Uterus (tissue), 2 donors: ENCODE results near the gene DHRS1.

ENCODE experiments used
- POLR2A ChIP-seq, 2 donors: fragments of 450-650 bp; IDR thresholded peaks; one replicate each; pipeline ENCODE4 v1.6.1; 2016; ENCODE audit warnings: antibody characterized with exemption in 2 of 2, mild to moderate bottlenecking in 1 of 2, moderate library complexity in 1 of 2
- TF ChIP-seq, protein P1 (sequence below), 4 experiments: fragments of 200-600 bp in 2 of 4; fragments of 450-650 bp in 2 of 4; sonication (generic) in 2 of 4; IDR thresholded peaks; one replicate each; pipeline ENCODE4 v1.5.1; 2016 to 2019; ENCODE audit warnings: antibody characterized with exemption in 4 of 4, mild to moderate bottlenecking in 2 of 4, moderate library complexity in 1 of 4

DNA sequence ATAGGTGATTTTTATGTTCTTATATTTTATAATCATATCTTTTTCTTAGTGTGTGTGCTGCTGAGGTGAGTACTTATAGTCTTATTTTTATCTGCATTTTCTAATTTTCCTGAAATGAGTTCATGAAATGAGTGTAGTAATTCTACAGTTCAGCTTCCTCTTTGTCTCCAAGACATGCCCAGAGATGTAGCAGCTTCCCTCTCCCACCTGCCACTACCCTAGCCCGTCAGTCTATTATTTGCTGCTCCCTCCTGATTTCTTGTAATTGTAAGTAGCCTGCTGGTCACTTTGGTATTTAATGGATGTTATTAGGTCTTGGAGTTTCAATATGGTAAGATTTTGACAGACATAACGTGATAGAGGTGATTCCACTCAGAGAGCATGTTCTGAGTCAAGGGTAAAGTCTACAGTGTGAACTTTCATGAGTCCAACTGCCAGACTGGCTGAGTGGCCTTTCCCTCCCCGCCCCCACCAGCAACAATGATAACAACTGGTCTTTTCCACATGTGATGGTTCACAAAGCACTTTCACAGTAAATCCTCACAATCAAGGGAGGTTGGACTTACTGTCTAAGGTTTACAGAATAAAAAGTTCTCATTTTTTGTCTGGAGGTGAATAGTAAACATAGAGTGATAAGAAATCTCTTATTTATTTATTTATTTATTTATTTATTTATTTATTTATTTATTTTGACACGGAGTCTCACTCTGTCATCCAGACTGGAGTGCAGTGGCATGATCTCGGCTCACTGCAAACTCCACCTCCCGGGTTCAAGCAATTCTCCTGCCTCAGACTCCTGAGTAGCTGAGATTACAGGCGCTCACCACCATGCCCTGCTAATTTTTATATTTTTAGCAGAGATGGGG is 44.4 kb upstream of the DHRS1 start:
- TF ChIP-seq, protein P1, sequence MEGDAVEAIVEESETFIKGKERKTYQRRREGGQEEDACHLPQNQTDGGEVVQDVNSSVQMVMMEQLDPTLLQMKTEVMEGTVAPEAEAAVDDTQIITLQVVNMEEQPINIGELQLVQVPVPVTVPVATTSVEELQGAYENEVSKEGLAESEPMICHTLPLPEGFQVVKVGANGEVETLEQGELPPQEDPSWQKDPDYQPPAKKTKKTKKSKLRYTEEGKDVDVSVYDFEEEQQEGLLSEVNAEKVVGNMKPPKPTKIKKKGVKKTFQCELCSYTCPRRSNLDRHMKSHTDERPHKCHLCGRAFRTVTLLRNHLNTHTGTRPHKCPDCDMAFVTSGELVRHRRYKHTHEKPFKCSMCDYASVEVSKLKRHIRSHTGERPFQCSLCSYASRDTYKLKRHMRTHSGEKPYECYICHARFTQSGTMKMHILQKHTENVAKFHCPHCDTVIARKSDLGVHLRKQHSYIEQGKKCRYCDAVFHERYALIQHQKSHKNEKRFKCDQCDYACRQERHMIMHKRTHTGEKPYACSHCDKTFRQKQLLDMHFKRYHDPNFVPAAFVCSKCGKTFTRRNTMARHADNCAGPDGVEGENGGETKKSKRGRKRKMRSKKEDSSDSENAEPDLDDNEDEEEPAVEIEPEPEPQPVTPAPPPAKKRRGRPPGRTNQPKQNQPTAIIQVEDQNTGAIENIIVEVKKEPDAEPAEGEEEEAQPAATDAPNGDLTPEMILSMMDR (IDR thresholded peaks at IDR 0.05) = no peak
- TF ChIP-seq POLR2A (IDR thresholded peaks at IDR 0.05) = no peak
